SH-SY5Y (cell line): ENCODE results near the gene OR1I1.

ENCODE experiments used
- GATA2 ChIP-seq: IDR thresholded peaks from 2 replicates; pipeline ENCODE4 v1.6.1; 2011; ENCODE audit warnings: mild to moderate bottlenecking, low read depth, low read length
- GATA3 ChIP-seq: IDR thresholded peaks from 2 replicates; pipeline ENCODE4 v1.6.1; 2011; ENCODE audit warnings: low read depth, mild to moderate bottlenecking, low read length, moderate library complexity

DNA sequence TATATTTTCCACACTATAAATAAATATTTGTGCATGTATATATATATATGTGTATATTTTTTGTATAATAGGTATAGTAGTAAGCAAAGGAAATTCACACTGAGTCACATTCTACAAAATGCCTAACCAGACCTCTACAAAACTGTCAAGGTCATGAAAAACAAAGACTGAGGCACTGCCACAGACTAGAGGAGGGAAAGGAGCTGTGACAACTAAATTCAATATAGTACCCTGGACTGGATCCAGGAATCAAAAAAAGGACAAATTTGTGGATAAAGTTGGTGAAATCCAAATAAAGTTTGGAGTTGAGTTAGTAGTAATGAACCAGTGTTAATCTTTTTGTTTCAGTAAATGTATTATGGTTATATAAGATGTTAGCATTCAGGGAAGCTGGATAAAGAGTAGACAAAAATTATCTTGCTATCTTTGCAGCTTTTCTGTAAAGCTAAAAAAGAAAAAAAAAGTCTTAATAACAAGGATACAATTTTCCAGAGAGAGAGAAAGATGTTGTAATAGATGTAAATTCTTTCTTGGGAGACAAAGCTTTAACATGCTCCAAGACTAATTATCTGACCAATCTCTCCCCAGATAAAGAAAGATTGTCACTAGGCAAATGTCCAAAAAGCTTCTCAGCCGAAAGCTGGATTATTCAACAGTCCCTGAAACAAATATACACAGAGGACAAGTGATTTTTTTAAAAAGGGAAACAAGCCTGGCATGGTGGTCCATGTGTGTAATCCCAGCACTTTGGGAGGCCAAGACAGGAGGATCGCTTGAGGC lies 44.3 kb downstream of the OR1I1 start:
- no peak for TF ChIP-seq GATA2
- TF ChIP-seq GATA3: no peak
